GM18498 (cell line): ENCODE measurements around the gene TP53TG3.
"Not testable (repeated sequence)": the region's sequence is repeated elsewhere in the genome, so short reads cannot be mapped to it uniquely, and the experiment has no call there.

Source experiments
- ATAC-seq: cut with Tn5 transposase; IDR thresholded peaks from one replicate; pipeline ENCODE4 v1.9.1; 2021; ENCODE audit warnings: mild to moderate bottlenecking, moderate library complexity; ENCODE audit not compliant: unreplicated experiment

The TP53TG3 gene

GRCh38 chr16:32676065-32676464, at the start of gene TP53TG3:
TP53TG3 (minus strand) TSS chr16:32676165; CDS start chr16:32676097, 68 bp downstream.
- not testable (repeated sequence) for ATAC-seq

GRCh38 chr16:32650876-32651275, 25.1 kb downstream of the TP53TG3 start:
- ATAC-seq: not testable (repeated sequence)

GRCh38 chr16:32647562-32647961, 28.4 kb downstream of the TP53TG3 start:
- ATAC-seq: not testable (repeated sequence)

GRCh38 chr16:32646780-32647179, 29.2 kb downstream of the TP53TG3 start:
- ATAC-seq: not testable (repeated sequence)

- ATAC-seq: not testable (repeated sequence)
These were observed 29.8 kb downstream of the TP53TG3 start for GRCh38 chr16:32646177-32646576.

- ATAC-seq: not testable (repeated sequence)
These were observed 30.6 kb downstream of the TP53TG3 start for GRCh38 chr16:32645278-32645908.

GRCh38 chr16:32644715-32645114, 31.2 kb downstream of the TP53TG3 start:
- not testable (repeated sequence) for ATAC-seq

- ATAC-seq: not testable (repeated sequence)
These were observed 38.4 kb downstream of the TP53TG3 start for GRCh38 chr16:32637614-32638013.

- ATAC-seq: not testable (repeated sequence)
These were observed 43.9 kb downstream of the TP53TG3 start for GRCh38 chr16:32632096-32632495.
